GM19023 (cell line): ENCODE data around the gene IL10RA.
"Not testable (repeated sequence)": the region's sequence is repeated elsewhere in the genome, so short reads cannot be mapped to it uniquely, and the experiment has no call there.

Experiments
- ATAC-seq: cut with Tn5 transposase; IDR thresholded peaks from one replicate; pipeline ENCODE4 v1.9.1; 2021; ENCODE audit warnings: mild to moderate bottlenecking, moderate library complexity; ENCODE audit not compliant: unreplicated experiment

IL10RA gene

DNA sequence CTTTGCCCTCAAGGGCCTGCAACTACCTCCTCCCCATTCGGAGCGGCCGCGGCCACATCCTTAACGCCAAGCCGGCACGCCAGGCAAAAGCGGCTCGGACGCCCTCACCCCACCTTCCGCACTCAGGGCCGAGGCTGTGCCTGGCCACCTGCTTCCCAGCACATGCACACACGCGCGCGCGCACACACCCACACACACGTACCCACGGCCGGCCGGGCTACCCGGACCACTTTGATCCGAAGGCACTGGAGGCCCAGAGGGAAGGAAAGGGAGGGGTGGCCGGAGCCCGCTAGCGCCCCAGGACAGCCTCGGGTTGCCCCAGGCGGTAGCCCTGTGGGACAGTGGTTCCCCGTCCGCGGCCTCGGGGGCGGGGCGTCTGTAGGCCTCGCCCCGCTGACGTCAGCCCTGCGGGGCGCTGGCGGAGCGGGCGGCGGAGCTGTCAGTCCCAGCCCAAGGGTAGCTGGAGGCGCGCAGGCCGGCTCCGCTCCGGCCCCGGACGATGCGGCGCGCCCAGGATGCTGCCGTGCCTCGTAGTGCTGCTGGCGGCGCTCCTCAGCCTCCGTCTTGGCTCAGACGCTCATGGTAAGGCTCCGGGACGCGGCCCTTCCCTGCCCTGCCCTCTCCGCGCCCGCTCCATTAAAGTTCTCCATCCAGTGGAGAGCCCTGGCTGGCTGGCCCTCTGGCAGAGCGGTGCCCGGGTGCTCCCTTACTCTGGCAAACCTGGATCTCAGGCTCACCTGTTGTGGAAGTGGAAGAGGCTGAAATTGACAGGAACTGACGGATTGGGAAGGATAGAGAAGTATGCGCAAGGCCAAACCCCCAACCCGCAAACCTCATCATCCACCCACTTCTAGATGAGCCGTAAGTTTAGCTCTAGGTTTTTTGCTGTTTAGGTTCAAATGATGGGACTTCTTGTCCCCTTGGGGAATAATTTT is at the start of gene IL10RA:
Gene IL10RA (plus strand): TSS at position 442 of the 935 bp plus-strand sequence. CDS start 74 bp downstream, at position 516.
- ATAC-seq = peak; percentile 91

GRCh38 chr11:117936973-117937372 is 49.2 kb upstream of the IL10RA start:
- no peak for ATAC-seq

DNA sequence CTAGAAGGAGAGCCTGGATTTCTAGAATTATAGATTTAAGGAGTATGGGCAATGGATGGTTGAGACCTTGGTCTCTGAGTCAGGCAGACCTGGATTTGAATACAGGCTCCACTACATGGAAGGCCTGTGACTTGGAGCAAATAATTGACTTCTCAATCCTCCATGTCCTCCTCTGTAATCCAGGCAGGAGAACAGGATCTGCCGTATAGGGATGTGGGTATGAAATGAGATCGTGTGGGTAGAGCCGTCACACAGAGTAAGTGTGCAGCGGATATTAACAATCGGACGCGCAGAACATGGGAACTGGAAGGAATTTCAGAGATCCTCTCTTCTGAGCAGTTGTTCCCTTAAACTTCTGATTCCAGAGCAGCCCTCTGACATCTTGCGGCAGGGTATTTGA is 45.5 kb upstream of the IL10RA start:
- no peak for ATAC-seq

- no peak for ATAC-seq
Observed at GRCh38 chr11:117941163-117941707, 45.0 kb upstream of the IL10RA start.

- no peak for ATAC-seq
Observed at GRCh38 chr11:117941976-117942654, 44.1 kb upstream of the IL10RA start.

GRCh38 chr11:117944554-117944953 is 41.6 kb upstream of the IL10RA start:
- no peak for ATAC-seq

DNA sequence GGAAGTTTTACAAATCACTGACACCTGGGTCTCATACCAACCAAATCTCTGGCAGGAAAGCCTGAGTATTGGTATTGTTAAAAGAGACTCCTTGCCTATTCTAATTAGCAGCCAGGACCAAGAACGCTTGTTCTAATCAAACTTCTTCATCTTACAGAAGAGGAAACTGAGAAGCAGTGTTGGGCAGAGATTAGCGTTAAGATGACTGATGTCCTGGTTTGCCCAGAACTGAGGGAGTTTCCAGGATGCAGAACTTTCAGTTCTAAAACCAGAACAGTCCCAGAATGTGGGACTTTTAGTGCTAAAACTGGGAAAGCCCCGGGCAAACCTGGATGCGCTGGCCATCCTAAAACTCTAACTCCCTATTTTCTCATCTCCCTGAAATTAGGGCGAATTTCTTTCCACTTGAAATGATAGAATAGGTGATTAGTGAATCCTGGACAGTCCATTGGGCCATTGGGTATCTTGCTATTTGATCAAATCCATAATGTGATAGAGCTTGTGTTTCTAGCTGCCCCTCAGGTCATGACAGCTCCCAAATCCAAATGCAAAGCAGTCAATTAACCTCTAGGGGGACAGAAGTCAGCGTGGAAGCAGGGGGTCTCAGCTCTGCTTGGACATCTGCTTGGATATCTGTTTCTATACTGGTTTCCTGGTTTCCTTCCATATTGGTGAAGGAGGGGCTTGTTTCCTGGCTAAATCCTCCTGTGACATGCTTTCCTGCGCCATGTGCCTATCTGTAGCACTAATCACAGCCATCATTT is 41.0 kb upstream of the IL10RA start:
- no peak for ATAC-seq

DNA sequence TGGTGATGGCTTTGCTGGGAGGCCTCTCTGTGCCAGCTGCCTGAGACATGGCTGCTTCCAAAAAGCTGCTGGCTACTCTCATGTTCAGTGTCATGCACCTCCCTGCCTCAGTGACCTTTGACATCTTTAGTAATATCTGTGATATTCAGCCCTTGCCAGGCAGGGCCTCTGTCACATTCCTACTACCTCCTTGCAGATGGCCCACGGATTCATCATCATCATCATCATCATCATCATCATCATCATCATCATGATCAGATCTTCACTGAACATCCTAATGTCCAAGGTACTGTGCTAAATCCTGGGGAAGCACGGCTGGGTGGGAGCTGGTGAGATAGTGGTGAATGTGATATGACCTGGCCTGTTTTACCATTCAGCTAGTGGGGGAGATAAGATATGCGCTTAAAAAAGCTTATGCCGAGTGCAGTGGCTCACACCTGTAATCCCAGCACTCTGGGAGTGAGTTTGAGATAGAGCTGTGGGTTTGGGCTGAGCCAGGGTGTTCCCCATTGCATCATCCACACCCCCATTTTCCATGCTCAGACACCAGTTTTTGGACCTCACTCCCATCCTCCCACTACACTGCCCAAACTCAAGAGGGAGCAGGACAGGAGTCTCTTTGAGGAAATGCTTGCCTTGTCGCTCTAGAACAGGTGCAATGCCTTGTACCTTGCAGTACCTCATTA is 39.9 kb upstream of the IL10RA start:
- no peak for ATAC-seq

DNA sequence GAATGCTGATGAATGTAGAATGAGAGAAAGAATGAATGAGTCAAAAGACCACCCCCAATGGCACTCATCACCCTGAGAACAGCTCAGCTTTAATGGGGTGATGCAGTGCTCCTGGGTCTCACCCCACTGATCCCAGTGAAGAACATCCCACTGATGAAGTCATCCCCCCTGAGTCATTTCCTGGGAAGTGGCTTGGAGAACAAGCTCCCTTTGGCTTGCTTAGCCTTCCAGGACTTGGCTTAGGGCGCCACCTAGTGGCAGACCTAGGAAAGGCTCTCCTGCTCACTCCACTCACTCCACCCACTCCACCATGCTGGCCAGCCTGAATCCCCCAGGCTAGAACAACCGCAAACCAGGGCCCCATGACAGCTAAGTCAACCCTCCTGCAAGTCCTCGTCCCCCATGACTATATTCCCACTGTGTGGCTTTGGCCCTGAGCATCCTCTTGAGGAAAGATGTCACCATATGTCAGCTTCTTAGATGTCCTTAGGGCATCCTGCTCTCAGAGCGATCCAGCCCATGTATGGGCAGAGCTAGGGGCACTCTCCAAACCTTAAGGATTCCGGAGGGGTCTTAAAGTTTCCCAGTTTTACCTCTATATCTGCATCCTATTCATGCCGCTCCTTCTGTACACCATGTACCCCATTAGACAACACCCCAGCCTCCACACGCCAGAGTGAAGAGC is 39.2 kb upstream of the IL10RA start:
- ATAC-seq = no peak

DNA sequence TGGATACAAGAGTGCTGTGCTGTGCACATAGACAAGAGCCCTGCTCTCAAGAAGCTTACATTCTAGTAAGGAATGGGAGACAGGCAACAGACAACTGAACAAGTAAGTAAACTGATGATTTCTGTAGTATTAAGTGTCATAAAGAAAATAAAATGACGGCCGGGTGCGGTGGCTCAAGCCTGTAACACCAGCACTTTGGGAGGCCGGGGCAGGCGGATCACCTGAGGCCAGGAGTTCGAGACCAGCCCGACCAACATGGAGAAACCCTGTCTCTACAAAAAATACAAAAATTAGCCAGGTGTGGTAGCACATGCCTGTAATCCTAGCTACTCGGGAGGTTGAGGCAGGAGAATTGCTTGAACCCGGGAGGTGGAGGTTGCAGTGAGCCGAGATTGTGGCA is 38.4 kb upstream of the IL10RA start:
- ATAC-seq = not testable (repeated sequence)

DNA sequence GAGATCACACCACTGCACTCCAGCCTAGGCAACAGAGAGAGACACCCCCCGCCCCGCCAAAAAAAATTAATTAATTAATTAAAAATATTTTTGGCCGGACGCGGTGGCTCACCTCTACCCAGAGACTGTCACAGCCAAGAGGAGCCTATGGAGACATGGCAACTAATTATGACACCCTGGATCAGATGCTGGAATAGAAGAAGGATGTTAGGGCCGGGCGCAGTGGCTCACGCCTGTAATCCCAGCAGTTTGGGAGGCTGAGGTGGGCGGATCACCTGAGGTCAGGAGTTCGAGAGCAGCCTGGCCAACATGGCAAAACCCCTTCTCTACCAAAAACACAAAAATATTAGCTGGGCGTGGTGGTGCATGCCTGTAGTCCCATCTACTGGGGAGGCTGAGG is 37.7 kb upstream of the IL10RA start:
- not testable (repeated sequence) for ATAC-seq

DNA sequence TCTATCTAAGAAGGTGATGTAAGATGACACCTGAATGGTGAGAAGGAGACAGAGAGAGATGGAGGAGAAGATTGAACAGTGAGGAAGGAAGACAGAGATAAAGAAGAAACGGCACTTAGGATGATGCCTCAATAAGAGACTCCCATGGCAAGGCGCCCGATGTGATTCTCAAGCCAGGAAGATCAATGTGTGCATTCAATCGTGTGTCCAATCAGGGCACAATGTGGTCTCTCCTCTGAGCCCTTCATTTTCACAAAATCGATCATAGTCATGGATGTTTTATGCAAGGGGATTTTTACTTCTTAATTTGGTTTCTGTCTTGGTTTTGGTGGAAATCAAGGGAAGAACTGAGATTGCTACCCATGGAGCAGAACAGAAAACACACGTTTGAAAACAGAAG is 37.1 kb upstream of the IL10RA start:
- ATAC-seq = no peak

DNA sequence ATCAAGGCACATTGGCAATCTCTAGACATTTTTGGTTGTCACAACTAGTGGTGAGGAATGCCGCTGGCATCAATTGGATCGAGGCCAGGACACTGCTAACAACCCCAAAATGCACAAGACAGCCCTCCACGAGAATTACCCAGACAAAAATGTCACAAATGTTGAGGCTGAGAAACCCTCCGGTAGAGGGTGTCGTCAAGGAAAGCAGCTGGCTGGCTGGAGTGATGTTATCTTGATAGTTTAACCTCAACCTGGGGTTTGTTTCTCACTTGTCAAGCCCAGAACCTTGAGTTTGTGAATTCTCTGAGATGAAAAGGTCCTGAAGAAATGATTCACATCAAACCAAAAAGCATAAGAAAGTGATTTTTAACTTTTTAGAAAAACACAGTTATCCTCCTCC is 35.9 kb upstream of the IL10RA start:
- no peak for ATAC-seq

DNA sequence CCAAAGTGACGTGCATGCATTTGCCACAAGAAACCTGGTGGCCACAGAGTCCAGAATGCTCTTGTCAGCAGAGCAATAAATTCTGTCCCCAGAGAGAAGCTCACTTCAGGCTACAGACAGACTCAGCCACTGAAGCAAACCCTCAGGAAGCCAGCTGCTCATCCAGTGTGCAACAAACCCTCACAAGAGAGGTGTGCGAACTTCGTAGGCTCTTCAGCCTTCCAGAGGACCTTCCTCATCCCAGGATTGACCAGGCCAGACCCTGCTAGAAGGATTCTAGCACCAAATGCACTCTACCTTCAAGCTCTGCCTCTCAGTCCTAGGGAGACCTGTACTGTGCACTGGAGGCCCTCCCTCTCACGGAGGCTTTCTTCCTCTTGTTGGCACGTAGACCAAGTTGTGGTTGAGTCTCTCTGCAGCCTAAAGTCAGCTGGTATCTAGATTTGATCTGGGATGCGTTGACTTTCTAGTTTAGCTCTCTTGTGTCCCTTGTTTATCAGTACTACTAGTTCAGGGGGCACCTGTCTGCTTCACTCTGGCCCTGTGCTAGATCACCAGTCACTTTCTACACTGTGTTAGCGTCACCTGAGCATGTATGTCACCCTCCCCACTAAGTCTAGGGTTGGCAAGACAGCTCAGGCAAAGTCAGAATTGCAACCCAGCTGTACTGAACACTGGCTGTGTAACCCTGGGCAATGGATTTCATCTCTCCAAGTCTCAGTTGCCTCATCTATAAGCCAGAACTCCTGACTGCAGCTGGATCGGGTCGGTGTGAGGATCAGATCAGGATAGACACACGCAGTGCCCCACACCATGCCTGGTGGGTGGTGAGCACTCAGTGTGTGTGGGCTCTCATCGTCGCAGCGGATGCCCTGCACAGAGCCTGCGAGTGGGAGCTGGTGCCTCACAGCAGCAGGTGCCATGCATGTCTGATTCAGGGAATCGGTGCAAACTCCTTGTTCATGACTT is 34.9 kb upstream of the IL10RA start:
- ATAC-seq = no peak

DNA sequence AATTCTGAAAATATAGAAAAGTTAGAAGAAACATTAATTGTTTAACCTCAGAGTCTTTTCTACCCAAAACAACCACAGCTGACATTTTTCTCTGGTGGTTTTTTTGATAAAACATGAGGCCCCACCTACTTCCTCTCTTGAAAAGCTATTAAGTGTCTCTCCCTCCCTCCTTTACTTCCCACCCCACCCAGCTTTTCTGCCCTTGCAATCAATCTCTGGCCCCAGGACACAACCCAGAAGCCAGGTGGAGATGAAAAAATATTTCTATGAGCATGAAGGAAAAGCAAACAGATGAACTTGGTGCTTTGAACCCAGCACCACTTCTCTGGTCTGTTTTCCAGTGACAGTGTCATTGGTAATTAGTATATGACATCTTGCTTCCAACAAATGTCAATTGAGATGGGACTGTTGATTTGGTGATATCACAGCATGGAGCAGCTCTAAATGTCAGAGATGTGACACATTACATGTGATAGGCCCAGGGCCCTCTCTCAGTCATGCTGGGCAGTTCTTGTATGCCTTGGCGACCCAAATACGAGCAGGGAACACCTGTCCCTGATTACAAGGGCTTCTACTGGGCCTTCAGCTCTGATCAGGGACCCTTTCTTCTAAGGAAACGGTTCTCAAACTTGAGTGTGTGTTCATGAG is 33.0 kb upstream of the IL10RA start:
- no peak for ATAC-seq

GRCh38 chr11:117958949-117959348 is 27.2 kb upstream of the IL10RA start:
- no peak for ATAC-seq

GRCh38 chr11:117959438-117960149 is 26.6 kb upstream of the IL10RA start:
- ATAC-seq = no peak

GRCh38 chr11:117960406-117960805 is 25.8 kb upstream of the IL10RA start:
- no peak for ATAC-seq
